ENCODE measurements around the gene PARN.
"Not testable (repeated sequence)": the region's sequence is repeated elsewhere in the genome, so short reads cannot be mapped to it uniquely, and the experiment has no call there.

PARN gene

GRCh38 chr16:14572535-14572934, 57.5 kb downstream of the PARN start:
- DNase-seq = no peak

GRCh38 chr16:14569213-14569612, 60.8 kb downstream of the PARN start:
- DNase-seq = no peak

GRCh38 chr16:14566599-14566998, 63.5 kb downstream of the PARN start:
- no peak for DNase-seq

GRCh38 chr16:14565688-14566025, 64.4 kb downstream of the PARN start:
- DNase-seq = no peak

GRCh38 chr16:14564861-14565687, 65.0 kb downstream of the PARN start:
- no peak for DNase-seq

- no peak for DNase-seq
Observed at GRCh38 chr16:14564323-14564722, 65.7 kb downstream of the PARN start.

GRCh38 chr16:14562691-14563491, 67.2 kb downstream of the PARN start:
- DNase-seq = no peak

- no peak for DNase-seq
Observed at GRCh38 chr16:14560523-14560922, 69.5 kb downstream of the PARN start.

- no peak for DNase-seq
Observed at GRCh38 chr16:14559809-14560241, 70.2 kb downstream of the PARN start.

- DNase-seq = no peak
Observed at GRCh38 chr16:14553447-14553846, 76.6 kb downstream of the PARN start.

GRCh38 chr16:14549789-14550153, 80.3 kb downstream of the PARN start:
- no peak for DNase-seq

- DNase-seq = no peak
Observed at GRCh38 chr16:14548933-14549788, 80.9 kb downstream of the PARN start.

GRCh38 chr16:14545346-14545884, 84.6 kb downstream of the PARN start:
- DNase-seq = no peak

GRCh38 chr16:14544846-14545245, 85.2 kb downstream of the PARN start:
- DNase-seq = not testable (repeated sequence)

GRCh38 chr16:14539631-14540030, 90.4 kb downstream of the PARN start:
- DNase-seq = no peak

- no peak for DNase-seq
Observed at GRCh38 chr16:14539156-14539555, 90.9 kb downstream of the PARN start.

- DNase-seq = no peak
Observed at GRCh38 chr16:14538604-14539003, 91.5 kb downstream of the PARN start.

- DNase-seq = no peak
Observed at GRCh38 chr16:14531613-14532012, 98.4 kb downstream of the PARN start.

GRCh38 chr16:14531101-14531500, 99.0 kb downstream of the PARN start:
- no peak for DNase-seq

- DNase-seq = no peak
Observed at GRCh38 chr16:14530046-14530445, 100.0 kb downstream of the PARN start.

GRCh38 chr16:14529010-14529669, 100.9 kb downstream of the PARN start:
- DNase-seq = peak; percentile 47

GRCh38 chr16:14528306-14528705, 101.8 kb downstream of the PARN start:
- no peak for DNase-seq

Measured in activated naive CD4-positive, alpha-beta T cell treated with Interleukin-2 at 50 U/mL for 16 hours (primary cell).